HCT116 (cell line): Measurements from ENCODE around the gene CALHM2. TPM values are rescaled to one million over a fixed set of nuclear protein-coding genes. Genes with fewer than 3 reads are reported as not detected.

ENCODE experiments used
- ATAC-seq: fragments of 200-7000 bp; cut with Tn5 transposase; 2 replicates; pipeline ENCODE4 v1.9.1; 2020; ENCODE audit warnings: mild to moderate bottlenecking, moderate library complexity
- BruUV-seq: library from RNA; stranded (reverse); fragments of 400-500 nt; replicated peaks from 2 replicates; lab custom pipeline; 2021; lab: Mats Ljungman, UMichigan
- CTCF ChIA-PET: fragments of 300-600 bp; sonication (Branson Sonifier 250); formaldehyde crosslinking; loops from one replicate; lab custom pipeline; 2021; ENCODE audit warnings: antibody characterized with exemption; lab: Charles Lee
- POLR2A ChIA-PET: fragments of 300-600, 350-600 bp; sonication (Branson Sonifier 250); formaldehyde crosslinking; loops from one replicate; lab custom pipeline; 2021; ENCODE audit warnings: antibody characterized with exemption; lab: Charles Lee
- RAD21 ChIA-PET, 2 experiments: fragments of 300-600 bp; sonication (Branson Sonifier 250); formaldehyde crosslinking; loops; one replicate each; lab custom pipeline; 2023; ENCODE audit warnings: low total read pairs in 2 of 2; ENCODE audit not compliant: uncharacterized antibody in 2 of 2, unreplicated experiment in 2 of 2, low non-redundant PET in 1 of 2; lab: Charles Lee
- DNase-seq: peaks from one replicate; pipeline ENCODE4 v3.0.0-alpha.2; 2010; ENCODE audit warnings: low read depth, low spot score
- H2AFZ ChIP-seq: fragments of 200-600 bp; shearing (Covaris generic), sonication (generic); 2 replicates; pipeline ENCODE4 v1.6.1; 2017; ENCODE audit warnings: low read depth, mixed run types, mixed read lengths, antibody characterized with exemption, low read length; ENCODE audit not compliant: poor library complexity, severe bottlenecking
- H3K27ac ChIP-seq: 2 replicates; pipeline ENCODE4 v1.5.1; 2012; ENCODE audit warnings: low read depth, low read length
- H3K27me3 ChIP-seq: fragments of 200-600 bp; sonication (generic); 2 replicates; pipeline ENCODE4 v1.6.1; 2016; ENCODE audit warnings: mixed run types, low read length, mixed read lengths; ENCODE audit not compliant: insufficient read depth
- H3K36me3 ChIP-seq, 2 experiments: fragments of 200-500 bp in 1 of 2; fragments of 200-600 bp in 1 of 2; sonication (Bioruptor generic) in 1 of 2; sonication (generic) in 1 of 2; 2 replicates each; pipeline versions ENCODE4 v1.5.1 to v1.6.1; 2014 to 2016; ENCODE audit warnings: low read length in 2 of 2, inconsistent platforms in 1 of 2, mixed read lengths in 1 of 2, mixed run types in 1 of 2; ENCODE audit not compliant: insufficient read depth in 2 of 2, control insufficient read depth in 1 of 2
- H3K4me1 ChIP-seq, 2 experiments: fragments of 200-600 bp in 1 of 2; sonication (generic) in 1 of 2; 2 replicates each; pipeline versions ENCODE4 v1.5.1 to v1.6.1; 2012 to 2017; ENCODE audit warnings: low read length in 2 of 2, inconsistent platforms in 1 of 2, mild to moderate bottlenecking in 1 of 2, mixed read lengths in 1 of 2, mixed run types in 1 of 2, moderate library complexity in 1 of 2; ENCODE audit not compliant: insufficient read depth in 2 of 2, control insufficient read depth in 1 of 2
- H3K4me2 ChIP-seq: fragments of 200-600 bp; sonication (generic); 2 replicates; pipeline ENCODE4 v1.6.1; 2017; ENCODE audit warnings: mixed run types, low read length, mixed read lengths
- H3K4me3 ChIP-seq, 2 experiments: fragments of 200-600 bp in 1 of 2; sonication (generic) in 1 of 2; replicated peaks in 1 of 2; 2 replicates each; pipeline ENCODE4 v1.5.1; 2011 to 2016; ENCODE audit warnings: low read length in 2 of 2, control low read depth in 1 of 2, low read depth in 1 of 2, mild to moderate bottlenecking in 1 of 2, mixed read lengths in 1 of 2, mixed run types in 1 of 2
- H3K79me2 ChIP-seq: fragments of 200-600 bp; sonication (generic); 2 replicates; pipeline ENCODE4 v1.6.1; 2017; ENCODE audit warnings: mild to moderate bottlenecking, mixed run types, low read length, moderate library complexity, mixed read lengths; ENCODE audit not compliant: insufficient read depth
- H3K9ac ChIP-seq: fragments of 200-600 bp; sonication (generic); 2 replicates; pipeline ENCODE4 v1.6.1; 2016; ENCODE audit warnings: low read length, mixed read lengths
- H3K9me2 ChIP-seq: fragments of 200-600 bp; sonication (generic), shearing (Covaris generic); 2 replicates; pipeline ENCODE4 v1.6.1; 2017; ENCODE audit warnings: mixed run types, mild to moderate bottlenecking, moderate library complexity; ENCODE audit not compliant: insufficient read depth
- H3K9me3 ChIP-seq, 2 experiments: fragments of 200-500 bp in 1 of 2; fragments of 200-600 bp in 1 of 2; sonication (Bioruptor generic) in 1 of 2; sonication (generic) in 1 of 2; 2 replicates each; pipeline ENCODE4 v1.6.1; 2014 to 2017; ENCODE audit warnings: low read length in 2 of 2, mixed read lengths in 2 of 2, inconsistent platforms in 1 of 2, low read depth in 1 of 2, mild to moderate bottlenecking in 1 of 2, mixed run types in 1 of 2, moderate library complexity in 1 of 2; ENCODE audit not compliant: control insufficient read depth in 1 of 2, insufficient read depth in 1 of 2
- H4K20me1 ChIP-seq: fragments of 200-600 bp; sonication (generic), shearing (Covaris generic); 2 replicates; pipeline ENCODE4 v1.6.1; 2017; ENCODE audit warnings: mixed run types, mild to moderate bottlenecking, moderate library complexity; ENCODE audit not compliant: insufficient read depth
- CBX3 ChIP-seq: IDR thresholded peaks from 2 replicates; pipeline ENCODE4 v1.6.1; 2012; ENCODE audit warnings: low read depth
- FOSL1 ChIP-seq: IDR thresholded peaks from 2 replicates; pipeline ENCODE4 v1.6.1; 2012; ENCODE audit warnings: low read depth
- POLR2A ChIP-seq: IDR thresholded peaks from 2 replicates; pipeline ENCODE4 v1.7.0; 2011; ENCODE audit warnings: borderline replicate concordance; ENCODE audit not compliant: insufficient read depth, insufficient read length; ENCODE audit errors: extremely low read depth
- SRF ChIP-seq: IDR thresholded peaks from 2 replicates; pipeline ENCODE4 v1.6.1; 2012; ENCODE audit warnings: low read depth
- YY1 ChIP-seq: IDR thresholded peaks from 2 replicates; pipeline ENCODE4 v1.6.1; 2011; ENCODE audit warnings: low read length, low read depth, moderate library complexity, mild to moderate bottlenecking; ENCODE audit not compliant: insufficient replicate concordance; ENCODE audit errors: extremely low read depth
- intact Hi-C: fragments of 100-400 bp; cut with micrococcal nuclease; formaldehyde crosslinking; loops from 2 replicates; pipeline ENCODE4 v1.10.0; 2022
- total RNA-seq: library from RNA; stranded (reverse); gene quantifications from one replicate; pipeline ENCODE4 v1.2.1, GENCODE V29; 2021; ENCODE audit not compliant: unreplicated experiment
- TF ChIP-seq, protein P1 (sequence below): IDR thresholded peaks from 2 replicates; pipeline ENCODE4 v1.6.1; 2012
- TF ChIP-seq, protein P2 (sequence below), 3 experiments: fragments of 200-600 bp in 1 of 3; sonication (generic) in 1 of 3; IDR thresholded peaks in 2 of 3; conservative IDR thresholded peaks in 1 of 3; 2 replicates each; pipeline ENCODE4 v1.5.1; 2012 to 2017; ENCODE audit warnings: low read depth in 2 of 3, low read length in 2 of 3, antibody characterized with exemption in 1 of 3, borderline replicate concordance in 1 of 3, control low read depth in 1 of 3, mild to moderate bottlenecking in 1 of 3, mixed read lengths in 1 of 3, mixed run types in 1 of 3, moderate library complexity in 1 of 3; ENCODE audit not compliant: insufficient read depth in 1 of 3

The CALHM2 gene
- total RNA-seq, 1 experiment from 2014 or later, result 46.1 TPM

- no peak overlapping the region for H3K27ac ChIP-seq
- H3K9me2 ChIP-seq, result no peaks in the 10 kb centered on the region
- no peak overlapping the region for H3K4me3 ChIP-seq
- no peaks in the 10 kb centered on the region for H3K27me3 ChIP-seq
- H3K4me2 ChIP-seq, result no peak overlapping the region
- TF ChIP-seq SRF, result no peak
- TF ChIP-seq, protein P1, sequence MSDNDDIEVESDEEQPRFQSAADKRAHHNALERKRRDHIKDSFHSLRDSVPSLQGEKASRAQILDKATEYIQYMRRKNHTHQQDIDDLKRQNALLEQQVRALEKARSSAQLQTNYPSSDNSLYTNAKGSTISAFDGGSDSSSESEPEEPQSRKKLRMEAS, result no peak
- TF ChIP-seq YY1, result no peak
- TF ChIP-seq FOSL1, result no peak
- no peak for TF ChIP-seq CBX3
- TF ChIP-seq POLR2A, result no peak
- POLR2A ChIA-PET, result no interaction called here
- DNase-seq (no peak), ATAC-seq (no peak)
- H3K79me2 ChIP-seq, result peaks cover 5% of the 10 kb centered on the region
- no peak overlapping the region for H3K9ac ChIP-seq
- no peaks in the 10 kb centered on the region for H3K9me3 ChIP-seq
- no peak overlapping the region for H2AFZ ChIP-seq
- BruUV-seq, result no TSS peak
- RAD21 ChIA-PET, result no interaction called here
- no peaks in the 10 kb centered on the region for H4K20me1 ChIP-seq
- H3K36me3 ChIP-seq, result peaks cover 83 to 86% of the 10 kb centered on the region in 2 experiments
- H3K4me1 ChIP-seq, result no peaks in the 10 kb centered on the region
- intact Hi-C loops, result no loop called here
- CTCF ChIA-PET, result no interaction called here
Measured at GRCh38 chr10:103440416-103440815, 11.8 kb downstream of the CALHM2 start.

- ChIA-PET RAD21 (no interaction called here), POLR2A (no interaction called here), CTCF (no interaction called here)
- DNase-seq (no peak), ATAC-seq (no peak)
- H2AFZ ChIP-seq, result no peak overlapping the region
- intact Hi-C loops, result no loop called here
- H3K36me3 ChIP-seq, result peaks cover 81 to 84% of the 10 kb centered on the region in 2 experiments
- no peaks in the 10 kb centered on the region for H4K20me1 ChIP-seq
- no peaks in the 10 kb centered on the region for H3K9me2 ChIP-seq
- no peaks in the 10 kb centered on the region for H3K9me3 ChIP-seq
- no peak overlapping the region for H3K4me2 ChIP-seq
- H3K9ac ChIP-seq, result no peak overlapping the region
- H3K79me2 ChIP-seq, result peaks cover 5% of the 10 kb centered on the region
- no TSS peak for BruUV-seq
- no peak overlapping the region for H3K27ac ChIP-seq
- TF ChIP-seq, protein P2, sequence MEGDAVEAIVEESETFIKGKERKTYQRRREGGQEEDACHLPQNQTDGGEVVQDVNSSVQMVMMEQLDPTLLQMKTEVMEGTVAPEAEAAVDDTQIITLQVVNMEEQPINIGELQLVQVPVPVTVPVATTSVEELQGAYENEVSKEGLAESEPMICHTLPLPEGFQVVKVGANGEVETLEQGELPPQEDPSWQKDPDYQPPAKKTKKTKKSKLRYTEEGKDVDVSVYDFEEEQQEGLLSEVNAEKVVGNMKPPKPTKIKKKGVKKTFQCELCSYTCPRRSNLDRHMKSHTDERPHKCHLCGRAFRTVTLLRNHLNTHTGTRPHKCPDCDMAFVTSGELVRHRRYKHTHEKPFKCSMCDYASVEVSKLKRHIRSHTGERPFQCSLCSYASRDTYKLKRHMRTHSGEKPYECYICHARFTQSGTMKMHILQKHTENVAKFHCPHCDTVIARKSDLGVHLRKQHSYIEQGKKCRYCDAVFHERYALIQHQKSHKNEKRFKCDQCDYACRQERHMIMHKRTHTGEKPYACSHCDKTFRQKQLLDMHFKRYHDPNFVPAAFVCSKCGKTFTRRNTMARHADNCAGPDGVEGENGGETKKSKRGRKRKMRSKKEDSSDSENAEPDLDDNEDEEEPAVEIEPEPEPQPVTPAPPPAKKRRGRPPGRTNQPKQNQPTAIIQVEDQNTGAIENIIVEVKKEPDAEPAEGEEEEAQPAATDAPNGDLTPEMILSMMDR (IDR thresholded peaks at IDR 0.05 in 2 of 3, conservative IDR thresholded peaks at IDR 0.05 in 1 of 3; ENCODE audit: borderline replicate concordance in 1 of 3, insufficient read depth in 1 of 3, low read depth in 2 of 3, low read length in 2 of 3), result no peak
- H3K4me3 ChIP-seq, result no peak overlapping the region
- no peaks in the 10 kb centered on the region for H3K4me1 ChIP-seq
- H3K27me3 ChIP-seq, result no peaks in the 10 kb centered on the region
Measured at GRCh38 chr10:103439776-103440175, 12.4 kb downstream of the CALHM2 start.
